ENCODE data around the gene NYAP2.

GRCh38 chr2:225559072-225559415 lies 159.5 kb downstream of the NYAP2 start:
- no peak for TF ChIP-seq CTCF (IDR thresholded peaks at IDR 0.05; ENCODE audit: insufficient read depth, low read length)
- no peak for TF ChIP-seq POLR2AphosphoS5 (IDR thresholded peaks at IDR 0.05; ENCODE audit: low read depth)
- no peak for TF ChIP-seq REST (IDR thresholded peaks at IDR 0.05; ENCODE audit: insufficient replicate concordance, low read depth)
- TF ChIP-seq GABPA (IDR thresholded peaks at IDR 0.05; ENCODE audit: low read depth), result no peak

All from HL-60 (cell line).